GM18511 (cell line): ENCODE results near the gene TJP2.
"Not testable (repeated sequence)": the region's sequence is repeated elsewhere in the genome, so short reads cannot be mapped to it uniquely, and the experiment has no call there.

Source experiments
- ATAC-seq: cut with Tn5 transposase; IDR thresholded peaks from one replicate; pipeline ENCODE4 v1.9.1; 2021; ENCODE audit warnings: mild to moderate bottlenecking, moderate library complexity; ENCODE audit not compliant: unreplicated experiment

Gene TJP2

DNA sequence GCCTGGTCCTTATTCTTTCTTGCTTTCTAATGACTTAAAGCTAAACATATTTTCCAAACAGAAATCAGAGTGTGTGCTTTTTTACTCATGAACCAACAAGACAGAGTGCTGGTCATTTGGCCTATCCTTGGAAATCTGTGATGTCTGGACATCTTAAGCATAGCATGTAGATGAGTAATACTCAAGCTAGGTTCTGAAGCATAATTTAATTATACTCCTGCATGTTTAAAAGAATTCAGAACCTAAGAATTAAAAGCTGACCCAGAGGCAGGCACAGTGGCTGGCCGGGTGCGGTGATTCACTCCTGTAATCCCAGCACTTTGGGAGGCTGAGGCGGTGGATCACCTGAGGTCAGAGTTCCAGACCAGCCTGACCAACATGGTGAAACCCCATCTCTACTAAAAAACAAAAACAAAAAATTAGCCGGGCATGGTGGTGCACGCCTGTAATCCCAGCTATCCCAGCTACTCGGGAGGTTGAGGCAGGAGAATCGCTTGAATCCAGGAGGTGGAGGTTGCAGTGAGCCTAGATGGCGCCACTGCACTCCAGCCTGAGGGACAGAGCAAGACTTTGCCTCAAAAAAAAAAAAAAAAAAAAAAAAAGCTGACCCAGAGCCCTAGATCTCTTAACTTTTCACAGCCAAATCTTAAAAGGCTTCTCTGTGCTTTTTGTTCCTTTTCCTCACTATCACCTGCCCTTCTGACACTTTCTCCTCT, 16.2 kb upstream of the TJP2 start:
- no peak for ATAC-seq

DNA sequence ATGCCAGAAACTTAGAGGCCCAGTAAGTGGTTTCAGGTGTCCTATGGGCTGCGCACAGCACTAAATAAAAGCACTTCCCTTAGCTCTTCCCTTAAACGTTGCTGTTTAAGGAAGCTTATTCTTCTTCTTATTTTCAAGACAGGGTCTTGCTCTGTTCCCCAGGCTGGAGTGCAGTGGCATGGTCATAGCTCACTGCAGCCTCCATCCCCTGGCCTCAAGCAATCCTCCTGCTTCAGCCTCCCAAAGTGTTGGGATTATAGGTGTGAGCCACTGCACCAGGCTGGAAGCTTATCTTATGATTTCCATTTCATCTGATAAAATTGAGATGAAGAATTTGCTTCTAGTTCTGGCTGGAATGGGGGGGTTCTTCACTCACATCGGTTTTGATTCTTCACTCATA, 15.6 kb upstream of the TJP2 start:
- ATAC-seq = no peak

DNA sequence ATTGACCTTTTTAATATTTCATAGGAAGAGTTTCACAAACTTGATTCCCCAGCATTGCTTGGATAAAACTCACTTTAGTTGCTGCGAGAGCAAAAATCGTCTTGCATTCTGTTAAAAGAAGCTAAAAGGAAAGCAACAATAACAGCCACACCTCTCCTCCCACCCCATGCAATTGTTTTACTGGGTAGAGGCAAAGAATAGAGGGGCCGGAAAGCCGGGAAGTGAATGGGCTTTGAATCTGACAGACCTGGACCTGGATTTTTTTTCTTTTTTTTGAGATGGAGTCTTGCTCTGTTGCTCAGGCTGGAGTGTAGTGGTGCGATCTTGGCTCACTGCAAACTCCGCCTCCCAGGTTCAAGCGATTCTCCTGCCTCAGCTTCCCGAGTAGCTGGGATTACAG, 9.5 kb upstream of the TJP2 start:
- not testable (repeated sequence) for ATAC-seq

DNA sequence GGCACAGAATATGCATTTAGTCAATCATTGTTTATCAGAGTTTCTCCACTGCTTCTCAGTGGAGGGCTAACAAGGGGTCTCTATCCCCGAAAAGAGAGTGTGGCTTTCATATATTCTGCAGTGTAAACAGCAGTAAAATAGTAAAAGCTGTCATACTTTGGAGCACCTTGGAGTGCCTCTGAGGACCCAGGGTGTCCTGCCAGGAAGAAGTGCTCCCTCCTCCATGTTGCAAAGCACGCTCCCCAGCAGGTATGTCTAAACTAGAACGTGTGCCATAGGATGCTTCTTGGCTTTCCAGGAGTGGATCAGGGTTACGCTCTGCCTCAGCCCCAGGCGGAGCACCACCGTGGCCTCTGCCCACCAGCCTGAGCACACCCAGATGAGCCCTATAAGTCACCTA, 8.5 kb upstream of the TJP2 start:
- no peak for ATAC-seq

DNA sequence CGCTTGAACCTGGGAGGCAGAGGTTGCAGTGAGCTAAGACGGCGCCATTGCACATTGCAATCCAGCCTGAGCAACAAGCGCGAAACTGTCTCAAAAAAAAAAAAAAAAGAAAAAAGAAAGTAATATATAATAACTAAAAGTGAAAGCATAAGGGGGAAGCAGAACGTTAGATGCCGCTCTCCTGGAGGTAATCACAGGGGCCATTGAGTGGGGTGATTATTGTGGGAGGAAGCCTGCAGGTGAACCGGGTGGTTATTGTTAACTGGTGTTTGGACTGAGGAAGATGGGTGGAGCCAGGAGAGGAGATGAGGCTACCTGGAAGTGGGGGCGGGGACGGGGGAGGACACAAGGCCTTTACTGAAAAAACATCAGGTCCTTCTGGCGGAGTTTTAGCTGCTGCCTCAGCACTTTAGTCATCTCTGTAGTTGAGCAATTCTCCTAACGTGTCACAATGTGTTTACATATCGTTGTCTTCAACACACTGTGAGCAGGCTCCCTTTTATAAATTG, 5.3 kb upstream of the TJP2 start:
- ATAC-seq = peak; percentile 59

DNA sequence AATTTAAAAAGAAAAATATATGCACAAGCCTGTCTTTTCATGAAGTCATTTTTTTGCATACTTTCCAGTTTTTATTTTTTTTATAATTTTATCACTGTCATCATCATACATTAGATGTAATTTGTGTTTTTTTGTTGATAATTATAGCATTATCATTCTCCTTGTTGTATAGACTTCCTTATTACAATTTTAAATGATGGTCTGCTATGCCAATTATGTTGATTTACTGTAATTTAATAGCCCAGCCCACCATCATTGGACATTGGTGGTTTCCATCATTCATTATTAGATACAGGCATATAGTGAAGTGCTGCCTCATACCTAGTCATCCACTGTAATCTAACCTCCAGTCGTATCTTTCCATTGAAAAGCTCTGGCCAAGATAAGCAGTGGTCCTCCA, 3.8 kb upstream of the TJP2 start:
- no peak for ATAC-seq

DNA sequence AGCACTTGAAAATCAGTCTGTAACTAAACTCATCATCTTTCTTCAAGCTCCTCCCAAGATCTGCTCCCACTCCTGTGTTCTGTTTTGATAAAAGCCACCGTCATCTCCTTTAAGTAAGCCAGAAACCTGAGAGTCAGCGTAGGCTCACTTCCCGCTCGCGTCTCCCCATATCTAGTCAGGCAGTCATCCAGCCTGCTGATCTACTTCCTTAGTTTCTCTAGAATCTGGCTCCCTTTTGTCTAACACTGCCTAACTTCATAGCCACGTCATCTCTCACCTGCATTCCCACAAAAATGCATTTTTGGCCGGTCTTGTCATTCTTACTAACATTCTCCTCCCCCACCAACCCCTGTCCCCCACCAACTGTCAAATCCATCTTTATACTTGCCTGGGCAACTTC, 3.0 kb upstream of the TJP2 start:
- no peak for ATAC-seq

DNA sequence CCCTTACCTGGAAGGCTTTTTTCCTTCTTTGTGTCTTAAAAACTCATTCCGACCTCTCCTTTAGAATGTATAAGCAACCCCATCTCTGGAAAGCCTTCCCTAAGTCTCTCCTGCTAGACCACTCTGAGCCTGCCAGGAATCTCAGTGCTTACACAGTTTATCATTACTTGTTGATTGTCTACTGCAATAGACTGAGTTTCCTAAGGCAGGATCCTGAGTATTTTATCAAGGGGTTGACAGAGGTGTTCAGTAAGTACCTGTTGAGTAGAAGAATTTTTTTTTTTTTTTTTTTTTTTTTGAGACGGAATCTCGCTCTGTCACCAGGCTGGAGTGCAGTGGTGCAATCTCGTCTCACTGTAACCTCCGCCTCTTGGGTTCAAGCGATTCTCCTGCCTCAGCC, 2.6 kb upstream of the TJP2 start:
- no peak for ATAC-seq

DNA sequence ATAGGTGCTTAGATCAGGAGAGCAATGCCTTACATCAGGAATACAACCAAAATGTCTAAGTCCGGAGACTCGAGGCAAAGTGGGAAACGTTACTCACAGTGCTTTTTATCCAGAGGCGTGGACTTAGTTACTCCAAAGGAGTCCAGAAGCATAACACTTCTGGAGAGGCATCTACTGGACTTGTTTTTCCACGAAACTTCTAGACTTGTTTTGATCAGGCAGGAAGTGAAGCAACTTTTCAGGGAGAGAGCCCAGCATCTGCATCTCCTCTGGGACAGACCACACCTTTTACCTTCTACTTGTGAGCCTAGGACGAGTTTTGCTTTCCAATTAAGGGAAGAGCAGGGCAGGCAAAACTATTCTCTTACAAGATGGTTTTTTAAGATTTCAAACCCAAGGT, 1.2 kb upstream of the TJP2 start:
- ATAC-seq = no peak

DNA sequence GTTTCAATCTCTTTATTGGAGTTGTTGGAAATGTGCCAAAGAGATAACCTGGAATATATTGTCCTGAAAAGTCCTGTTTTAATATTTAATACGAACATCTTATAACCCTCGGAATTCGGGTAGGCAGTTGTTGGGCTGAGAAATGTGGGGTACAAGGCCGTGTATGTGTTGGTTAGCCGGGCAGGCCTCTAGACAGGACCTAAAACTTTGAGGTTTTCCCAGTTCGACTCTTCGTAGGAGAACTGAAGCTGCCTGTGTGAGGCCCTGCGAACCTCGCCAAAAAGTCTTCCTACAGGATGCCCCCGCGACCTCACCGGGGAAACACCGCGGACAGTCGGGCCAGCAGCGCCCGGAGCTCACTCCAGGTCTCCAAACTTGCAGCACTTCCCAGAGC, 583 bp upstream of the TJP2 start:
- peak; percentile 21 for ATAC-seq

DNA sequence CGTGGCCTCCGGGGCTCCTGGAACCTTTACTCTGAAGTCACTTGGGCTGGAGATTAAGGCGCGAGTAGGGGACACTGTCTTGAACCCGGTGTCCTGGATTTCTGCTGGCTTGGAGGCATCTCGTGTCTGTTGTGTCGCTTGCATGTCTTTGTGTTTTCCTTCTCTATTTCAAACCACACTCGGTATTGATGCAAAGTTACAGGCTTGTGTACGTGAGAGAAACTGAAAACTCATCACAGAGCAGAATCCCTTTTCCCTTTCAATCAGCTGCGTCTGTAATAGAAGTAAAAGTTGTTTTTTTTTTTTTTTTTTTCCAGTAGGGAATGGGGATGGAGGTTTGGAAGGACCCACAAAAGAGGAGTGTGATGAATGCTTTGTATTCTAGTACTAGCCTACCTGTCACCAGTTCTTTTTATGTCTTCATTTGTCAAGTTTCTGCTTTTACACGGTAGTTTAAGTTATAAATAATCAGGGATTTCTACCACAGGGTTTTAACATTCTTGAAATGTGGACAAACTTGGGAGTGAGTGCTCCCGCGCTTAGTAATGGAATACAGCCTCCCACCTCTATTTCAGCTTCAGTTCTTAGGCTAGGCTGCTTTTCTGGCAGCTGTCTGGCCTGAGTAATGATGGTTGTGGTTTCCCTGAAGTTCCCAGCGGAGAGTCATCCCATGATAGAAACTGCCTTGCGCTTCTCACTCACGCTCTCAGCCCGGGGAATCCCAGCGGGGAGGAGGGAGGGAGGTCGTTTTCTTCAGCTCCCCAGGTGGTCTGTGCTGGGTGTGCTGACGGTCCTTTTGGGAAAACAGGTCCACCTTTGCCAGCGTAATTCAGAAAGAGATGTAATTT, 763 bp downstream of the TJP2 start:
- peak; percentile 56 for ATAC-seq

DNA sequence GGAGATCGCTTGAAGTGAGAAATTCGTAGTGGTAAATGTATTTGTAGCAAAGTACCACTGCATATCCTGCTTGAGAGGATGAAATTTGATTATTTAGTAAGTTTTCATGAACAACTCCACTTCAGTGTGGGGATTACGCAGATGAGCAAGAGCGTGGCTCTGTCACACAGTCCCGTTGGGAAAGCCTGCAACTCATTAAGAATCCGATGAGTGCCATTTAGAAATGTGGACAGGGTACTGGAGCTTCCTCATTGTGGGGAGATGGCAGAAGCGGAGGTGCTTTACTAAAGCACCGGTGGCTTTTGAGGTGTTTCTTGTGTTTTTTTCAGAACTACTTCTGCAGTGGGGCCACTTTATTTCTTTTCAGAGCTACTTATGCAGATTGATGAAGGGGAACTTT, 1.4 kb downstream of the TJP2 start:
- ATAC-seq = peak; percentile 24

DNA sequence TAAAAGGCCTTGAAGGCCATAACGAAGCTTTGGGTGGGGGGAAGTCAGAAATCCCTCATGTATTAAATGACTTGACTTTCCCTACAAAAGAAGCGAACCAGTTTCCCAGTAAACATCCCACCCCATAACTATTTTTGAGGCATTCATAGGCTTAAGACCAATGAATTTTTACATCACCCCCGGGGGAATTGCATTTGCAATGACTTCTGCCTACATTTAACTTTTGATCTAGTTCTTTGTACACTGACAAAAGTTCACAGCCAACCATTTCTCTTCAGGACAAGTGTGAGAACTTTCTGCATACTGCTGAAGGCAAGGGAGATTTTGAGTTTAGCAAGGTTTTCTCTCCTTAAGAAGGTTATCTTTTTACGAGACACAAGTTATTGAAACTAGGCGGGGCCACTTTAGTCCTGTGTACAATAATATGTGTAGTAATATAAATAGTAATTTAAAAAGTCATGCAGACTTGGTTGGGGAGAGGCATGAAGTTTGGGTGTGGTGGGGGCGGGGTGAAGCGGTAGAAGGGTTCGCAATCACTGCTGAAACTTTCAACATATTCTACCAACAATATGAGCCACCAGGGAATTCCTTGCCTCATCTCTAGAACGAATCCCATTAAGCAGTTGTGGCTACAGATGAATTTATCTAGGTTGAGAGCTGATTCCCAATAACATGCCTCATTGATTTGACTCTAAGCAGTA, 2.5 kb downstream of the TJP2 start:
- no peak for ATAC-seq

DNA sequence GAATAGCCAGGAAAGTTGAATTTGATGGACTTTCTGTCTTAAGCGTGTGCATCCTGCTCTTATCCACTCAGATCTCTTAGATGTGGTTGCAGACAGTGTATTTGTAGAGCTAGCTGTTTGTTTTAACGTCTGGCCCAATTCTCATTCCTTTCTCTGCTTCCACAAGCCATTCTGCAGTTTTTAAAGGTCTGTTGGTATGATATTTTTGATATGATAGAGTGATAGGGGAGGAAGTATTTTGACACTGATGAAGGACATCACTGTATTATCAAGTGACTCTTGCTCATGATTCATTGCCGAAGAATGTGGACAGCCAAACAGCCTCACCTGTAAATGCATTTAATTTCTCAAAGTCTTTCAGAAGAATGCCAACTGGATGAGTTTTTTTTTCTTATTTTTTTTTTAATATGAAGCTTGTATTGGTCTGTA, 4.5 kb downstream of the TJP2 start:
- ATAC-seq = no peak

DNA sequence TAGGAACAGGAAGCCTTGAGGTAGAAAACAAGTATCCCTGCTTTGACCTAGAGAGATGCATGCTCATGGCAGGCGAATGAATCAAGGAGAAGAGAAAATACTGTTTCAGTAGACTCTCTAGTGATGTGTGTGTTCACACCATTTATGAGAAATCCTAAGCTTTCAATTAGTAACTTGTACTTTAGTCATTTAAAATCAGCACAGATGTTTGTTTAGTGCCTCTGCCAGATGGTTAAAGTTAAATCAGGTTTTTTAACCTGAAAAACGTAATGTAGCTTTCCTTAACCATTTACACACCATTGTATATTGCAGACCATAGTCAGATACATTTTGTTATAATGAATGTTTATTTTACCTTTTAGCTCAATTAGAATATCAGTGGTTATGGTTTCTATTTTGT, 5.0 kb downstream of the TJP2 start:
- no peak for ATAC-seq

DNA sequence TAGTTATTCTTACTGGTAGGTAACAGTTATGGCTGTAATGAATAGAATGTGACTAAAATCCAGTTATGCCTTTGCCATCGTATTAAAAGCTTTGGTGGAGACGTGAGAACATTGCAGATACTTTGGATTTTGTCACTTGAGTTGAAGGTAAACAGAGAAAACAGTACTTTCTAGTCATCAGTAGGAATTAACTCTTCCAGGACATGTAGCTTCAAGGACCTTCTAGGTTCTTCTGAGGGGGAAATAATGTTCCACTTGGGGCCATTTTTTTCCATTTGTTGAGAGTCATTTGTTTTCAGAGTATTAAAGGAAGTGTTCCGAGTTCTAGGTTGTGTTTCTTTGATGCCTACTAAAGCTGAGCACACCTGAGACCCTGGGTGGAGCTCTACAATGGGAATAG, 6.1 kb downstream of the TJP2 start:
- no peak for ATAC-seq

DNA sequence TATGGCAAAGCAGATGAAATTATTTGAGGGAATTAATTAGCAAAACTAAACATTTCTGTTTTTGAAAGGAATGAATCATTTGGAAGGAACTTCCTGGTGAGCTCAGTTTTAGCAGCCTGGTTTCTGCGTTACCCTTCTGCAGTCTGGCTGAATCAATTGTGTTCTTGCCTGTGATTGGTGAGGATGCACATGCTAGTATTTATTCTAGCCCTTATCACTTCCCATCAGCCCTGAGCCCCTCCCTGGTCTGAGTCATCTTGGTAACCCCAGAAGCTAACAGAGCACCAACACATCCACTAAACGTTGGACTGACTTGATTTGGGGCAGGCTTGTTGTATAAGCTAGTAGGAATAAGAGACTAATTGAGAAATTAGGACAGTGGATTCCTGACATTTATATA, 6.6 kb downstream of the TJP2 start:
- no peak for ATAC-seq

DNA sequence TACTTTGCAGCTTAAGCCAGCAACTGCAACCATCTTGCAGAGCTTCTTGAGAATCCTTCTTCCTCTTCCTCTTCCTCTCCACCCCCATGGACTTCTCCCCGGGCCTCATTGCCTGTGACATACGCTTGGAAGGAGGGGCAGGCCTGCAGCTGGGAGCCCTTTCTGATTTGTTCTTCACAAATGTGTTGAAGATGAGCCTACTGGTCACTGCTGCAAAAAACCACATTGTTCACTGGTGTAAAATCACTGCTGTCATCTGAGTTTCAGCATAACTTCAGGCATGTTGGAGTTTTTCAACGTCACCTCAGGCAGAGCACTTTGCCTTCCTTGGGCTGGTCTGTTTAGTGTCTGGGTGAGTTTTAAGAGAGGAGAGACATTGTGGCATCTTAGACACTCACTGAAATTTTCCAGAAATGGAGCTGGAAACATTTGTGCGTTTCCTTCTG, 7.9 kb downstream of the TJP2 start:
- no peak for ATAC-seq

DNA sequence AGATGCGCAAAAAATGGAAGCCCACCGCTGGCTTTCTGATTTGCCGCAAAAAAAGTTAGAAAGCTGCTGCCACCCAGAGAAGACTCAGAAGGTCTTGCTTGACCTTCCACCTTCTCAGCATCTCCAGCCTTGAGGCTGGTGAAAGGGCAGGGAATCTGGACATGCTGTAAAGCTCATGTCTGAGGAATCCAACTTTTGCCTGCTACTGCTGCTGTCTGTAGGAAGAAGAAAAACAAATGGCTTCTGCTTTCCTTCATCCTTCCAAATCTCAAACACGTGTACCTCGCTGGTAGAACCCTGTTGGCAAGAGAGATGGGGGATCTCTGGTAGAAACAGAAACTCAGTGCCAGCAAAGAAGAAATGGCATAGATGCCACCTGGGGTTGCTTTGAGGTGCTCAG, 10.2 kb downstream of the TJP2 start:
- no peak for ATAC-seq

DNA sequence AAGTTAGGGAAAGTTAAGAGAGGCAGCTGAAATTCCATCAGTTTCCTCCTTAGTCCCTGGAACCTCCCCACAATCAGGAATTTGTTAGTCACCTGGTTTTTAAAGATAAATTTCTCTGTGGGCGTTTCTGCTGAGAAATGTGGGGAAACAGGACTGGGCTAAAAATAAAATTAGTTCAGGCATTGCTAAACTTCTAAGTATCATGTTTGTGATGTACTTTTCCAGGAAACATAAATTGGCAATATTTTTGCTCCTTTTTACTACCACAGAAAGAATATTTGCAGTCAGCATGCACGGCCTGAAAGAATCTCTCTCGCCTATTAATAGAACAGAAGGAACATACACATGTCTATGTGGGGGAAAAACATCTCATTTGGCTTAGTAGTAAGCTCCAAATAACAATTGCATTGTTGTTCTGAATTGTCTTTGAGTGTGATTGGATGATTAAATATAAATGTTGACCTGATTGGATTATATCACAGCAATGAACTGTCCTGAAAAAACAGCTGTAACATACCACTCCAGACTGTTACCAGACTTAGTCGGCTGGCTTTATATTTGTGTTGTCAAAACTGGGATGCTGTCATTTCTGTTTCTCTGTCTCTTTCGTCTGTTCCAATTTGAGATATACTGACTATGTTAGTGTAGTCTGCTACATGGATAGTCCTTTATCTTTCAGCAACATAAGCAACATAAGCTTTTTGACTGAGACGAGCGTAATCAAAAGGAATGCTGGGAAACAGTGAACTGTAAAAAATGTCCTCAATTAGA, 12.9 kb downstream of the TJP2 start:
- no peak for ATAC-seq

DNA sequence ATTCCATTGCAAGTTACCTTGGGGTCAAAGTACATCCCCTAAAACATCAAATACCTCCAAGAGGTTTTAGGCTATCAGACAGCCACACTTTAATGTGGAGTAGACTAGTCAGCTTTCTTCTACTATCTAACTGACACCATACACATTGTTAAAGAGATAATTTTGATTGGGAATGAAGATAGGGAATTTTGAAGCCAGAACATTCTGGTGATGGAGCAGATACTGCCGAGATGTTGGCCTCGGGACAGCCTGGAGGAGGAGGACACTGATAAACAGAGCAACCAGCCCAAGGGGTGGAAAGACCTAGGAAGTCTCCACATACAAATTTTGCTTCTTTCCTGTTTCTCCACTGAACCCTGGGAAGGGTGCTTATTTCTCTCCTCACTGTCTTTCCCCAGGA, 14.9 kb downstream of the TJP2 start:
- ATAC-seq = no peak
